ENCODE measurements around the gene LRRN4.
"Not testable (repeated sequence)": the region's sequence is repeated elsewhere in the genome, so short reads cannot be mapped to it uniquely, and the experiment has no call there.

DNA sequence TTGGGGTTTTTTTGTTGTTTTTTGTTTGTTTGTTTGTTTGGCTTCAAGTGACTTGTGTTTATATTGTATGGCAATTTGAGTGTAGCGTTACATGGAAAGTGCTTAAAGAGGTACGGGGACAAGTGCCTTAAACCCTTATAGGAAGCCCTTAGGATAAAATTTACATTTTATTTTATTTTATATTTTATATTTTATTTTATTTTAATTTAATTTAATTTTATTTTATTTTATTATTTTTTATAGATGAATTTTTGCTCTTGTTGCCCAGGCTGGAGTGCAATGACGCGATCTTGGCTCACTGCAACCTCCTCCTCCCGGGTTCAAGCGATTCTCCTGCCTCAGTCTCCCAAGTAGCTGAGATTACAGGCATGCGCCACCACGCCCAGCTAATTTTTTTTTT is 21.0 kb downstream of the LRRN4 start:
- TF ChIP-seq POLR2A (IDR thresholded peaks at IDR 0.05) = not testable (repeated sequence)
- TF ChIP-seq, protein P1, sequence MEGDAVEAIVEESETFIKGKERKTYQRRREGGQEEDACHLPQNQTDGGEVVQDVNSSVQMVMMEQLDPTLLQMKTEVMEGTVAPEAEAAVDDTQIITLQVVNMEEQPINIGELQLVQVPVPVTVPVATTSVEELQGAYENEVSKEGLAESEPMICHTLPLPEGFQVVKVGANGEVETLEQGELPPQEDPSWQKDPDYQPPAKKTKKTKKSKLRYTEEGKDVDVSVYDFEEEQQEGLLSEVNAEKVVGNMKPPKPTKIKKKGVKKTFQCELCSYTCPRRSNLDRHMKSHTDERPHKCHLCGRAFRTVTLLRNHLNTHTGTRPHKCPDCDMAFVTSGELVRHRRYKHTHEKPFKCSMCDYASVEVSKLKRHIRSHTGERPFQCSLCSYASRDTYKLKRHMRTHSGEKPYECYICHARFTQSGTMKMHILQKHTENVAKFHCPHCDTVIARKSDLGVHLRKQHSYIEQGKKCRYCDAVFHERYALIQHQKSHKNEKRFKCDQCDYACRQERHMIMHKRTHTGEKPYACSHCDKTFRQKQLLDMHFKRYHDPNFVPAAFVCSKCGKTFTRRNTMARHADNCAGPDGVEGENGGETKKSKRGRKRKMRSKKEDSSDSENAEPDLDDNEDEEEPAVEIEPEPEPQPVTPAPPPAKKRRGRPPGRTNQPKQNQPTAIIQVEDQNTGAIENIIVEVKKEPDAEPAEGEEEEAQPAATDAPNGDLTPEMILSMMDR (IDR thresholded peaks at IDR 0.05) = not testable (repeated sequence)

All from lower leg skin (tissue), 3 donors.